HG03432 (cell line): ENCODE results near the gene MARS1.

Source experiments
- ATAC-seq: cut with Tn5 transposase; IDR thresholded peaks from one replicate; pipeline ENCODE4 v1.9.1; 2021; ENCODE audit warnings: mild to moderate bottlenecking, moderate library complexity; ENCODE audit not compliant: unreplicated experiment

MARS1 gene

DNA sequence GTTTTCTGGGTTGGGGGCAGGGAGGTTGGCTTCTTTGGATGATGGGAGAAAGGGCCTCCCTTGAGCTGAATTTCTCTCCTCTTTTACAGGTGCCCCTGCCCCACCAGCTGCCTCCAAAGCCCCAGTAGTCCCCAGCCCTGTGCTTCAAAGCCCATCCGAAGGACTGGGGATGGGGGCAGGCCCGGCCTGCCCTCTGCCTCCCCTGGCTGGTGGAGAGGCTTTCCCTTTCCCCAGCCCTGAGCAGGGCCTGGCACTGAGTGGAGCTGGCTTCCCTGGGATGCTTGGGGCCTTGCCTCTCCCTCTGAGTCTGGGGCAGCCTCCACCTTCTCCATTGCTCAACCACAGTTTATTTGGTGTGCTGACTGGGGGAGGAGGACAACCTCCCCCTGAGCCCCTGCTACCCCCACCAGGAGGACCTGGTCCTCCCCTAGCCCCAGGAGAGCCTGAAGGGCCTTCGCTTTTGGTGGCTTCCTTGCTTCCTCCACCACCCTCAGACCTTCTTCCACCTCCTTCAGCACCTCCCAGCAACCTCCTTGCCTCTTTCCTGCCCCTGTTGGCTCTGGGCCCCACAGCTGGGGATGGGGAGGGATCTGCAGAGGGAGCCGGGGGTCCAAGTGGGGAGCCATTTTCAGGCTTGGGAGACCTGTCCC, 38.7 kb downstream of the MARS1 start:
- ATAC-seq = no peak

GRCh38 chr12:57527184-57527583, 39.3 kb downstream of the MARS1 start:
- ATAC-seq = no peak

DNA sequence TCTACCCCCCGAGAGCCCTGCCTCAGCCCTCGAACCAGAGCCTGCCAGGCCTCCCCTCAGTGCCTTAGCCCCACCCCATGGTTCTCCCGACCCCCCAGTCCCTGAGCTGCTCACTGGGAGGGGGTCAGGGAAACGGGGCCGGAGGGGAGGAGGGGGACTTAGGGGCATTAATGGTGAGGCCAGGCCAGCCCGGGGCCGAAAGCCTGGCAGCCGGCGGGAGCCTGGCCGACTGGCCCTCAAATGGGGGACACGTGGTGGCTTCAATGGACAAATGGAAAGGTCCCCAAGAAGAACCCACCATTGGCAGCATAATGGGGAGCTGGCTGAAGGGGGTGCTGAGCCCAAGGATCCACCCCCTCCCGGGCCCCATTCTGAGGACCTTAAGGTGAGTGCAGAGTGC, 40.3 kb downstream of the MARS1 start:
- ATAC-seq = no peak

- ATAC-seq = no peak
Observed at GRCh38 chr12:57528831-57529555, 41.1 kb downstream of the MARS1 start.

- no peak for ATAC-seq
Observed at GRCh38 chr12:57529831-57530230, 42.0 kb downstream of the MARS1 start.

DNA sequence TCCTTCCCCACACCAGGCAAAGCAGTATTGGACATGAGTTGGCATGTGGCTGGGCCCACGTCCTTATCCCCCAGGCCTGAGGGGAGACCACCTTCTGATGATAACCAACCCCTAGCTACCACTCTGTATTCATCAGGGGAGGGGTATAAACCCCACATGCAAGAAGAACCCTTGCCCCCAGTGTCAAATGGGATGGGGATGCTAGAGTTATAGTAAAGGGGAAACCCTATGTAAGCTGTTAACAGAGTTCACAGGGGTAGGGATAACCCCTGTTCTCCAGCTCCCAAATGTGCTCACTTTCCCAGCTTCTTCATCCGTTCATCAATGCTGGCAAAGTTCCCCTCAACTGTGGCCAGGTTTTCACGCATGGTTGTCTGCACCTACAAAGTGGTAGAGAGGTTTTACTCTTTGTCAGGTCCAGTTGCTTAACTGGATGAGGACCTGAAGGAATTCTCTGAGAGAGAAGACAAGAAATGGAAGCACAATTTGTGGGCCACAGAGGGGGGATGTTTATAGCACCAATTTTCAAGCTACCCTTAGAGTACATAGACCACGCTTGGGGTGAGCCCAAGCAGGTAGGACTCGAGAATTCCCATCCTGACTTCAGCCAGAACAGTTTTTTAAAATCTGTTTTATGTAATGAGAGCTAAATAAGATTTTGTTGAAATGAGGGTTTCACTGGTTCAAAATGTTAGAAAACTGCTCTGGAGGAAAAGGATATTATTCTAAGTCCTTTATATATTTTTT, 42.7 kb downstream of the MARS1 start:
- ATAC-seq = no peak

- ATAC-seq = no peak
Observed at GRCh38 chr12:57531836-57532235, 44.0 kb downstream of the MARS1 start.

DNA sequence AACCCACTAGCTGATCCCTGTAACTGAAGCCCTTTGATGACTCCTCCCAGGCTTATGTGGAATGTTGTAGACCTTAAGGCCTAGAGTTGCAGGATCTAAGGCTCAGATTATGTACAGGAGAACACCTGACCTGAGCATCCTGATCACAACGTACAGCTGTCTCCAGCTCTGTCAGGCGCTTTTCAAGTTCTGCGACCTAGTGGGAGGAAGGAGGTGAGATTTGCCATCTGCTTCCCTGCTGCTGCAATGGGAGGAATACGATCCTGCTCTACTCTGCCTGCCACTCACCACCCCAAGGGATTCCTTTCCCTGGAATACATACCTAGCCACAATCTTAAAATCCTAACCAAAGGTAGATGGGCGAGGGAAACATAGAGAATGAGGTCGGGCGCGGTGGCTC, 45.2 kb downstream of the MARS1 start:
- ATAC-seq = no peak

DNA sequence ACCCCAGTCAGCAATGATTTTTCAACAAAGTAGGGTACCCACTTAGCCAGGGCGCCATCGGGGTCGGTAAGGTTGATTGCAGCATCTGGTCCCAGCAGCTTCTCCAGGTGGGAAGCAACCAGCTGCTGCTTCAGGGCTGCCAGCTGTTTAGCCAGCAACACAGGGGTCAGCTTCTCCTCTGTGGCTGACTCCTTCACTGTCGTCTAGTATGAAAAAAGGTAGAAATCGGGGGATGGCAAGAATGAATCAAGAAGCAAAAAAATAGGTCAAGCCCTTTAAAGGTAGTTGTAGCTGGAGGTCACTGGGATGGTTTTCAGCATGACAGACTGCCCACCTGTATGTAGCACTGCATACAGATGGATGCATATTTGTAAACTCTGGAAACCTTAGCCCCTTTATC, 46.4 kb downstream of the MARS1 start:
- ATAC-seq = no peak

DNA sequence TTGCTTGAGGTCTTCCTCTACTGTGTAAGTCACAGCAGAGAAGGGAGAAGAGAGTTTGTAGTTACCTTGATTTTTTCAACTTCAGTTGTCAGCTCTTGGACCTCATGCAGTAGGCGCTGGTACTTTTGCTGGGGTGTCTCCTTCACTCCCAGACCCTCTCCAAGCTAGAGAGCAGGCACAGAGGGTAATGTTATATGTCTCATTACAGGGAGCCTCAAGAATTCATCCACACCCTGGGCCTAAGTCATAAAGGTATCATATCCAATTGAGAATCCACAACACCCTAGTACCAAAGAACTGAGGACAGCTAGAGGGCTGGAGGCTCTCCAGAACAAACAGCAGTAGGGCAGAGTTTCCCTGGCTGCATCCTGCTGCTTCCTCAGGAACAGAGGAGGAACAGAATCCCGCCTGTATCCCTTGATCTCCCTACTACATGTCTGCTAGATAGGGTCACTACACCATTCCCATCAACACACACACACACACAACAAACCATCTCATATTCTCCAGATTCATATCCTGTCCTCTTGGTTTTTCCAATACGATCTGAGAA, 47.2 kb downstream of the MARS1 start:
- ATAC-seq = no peak

DNA sequence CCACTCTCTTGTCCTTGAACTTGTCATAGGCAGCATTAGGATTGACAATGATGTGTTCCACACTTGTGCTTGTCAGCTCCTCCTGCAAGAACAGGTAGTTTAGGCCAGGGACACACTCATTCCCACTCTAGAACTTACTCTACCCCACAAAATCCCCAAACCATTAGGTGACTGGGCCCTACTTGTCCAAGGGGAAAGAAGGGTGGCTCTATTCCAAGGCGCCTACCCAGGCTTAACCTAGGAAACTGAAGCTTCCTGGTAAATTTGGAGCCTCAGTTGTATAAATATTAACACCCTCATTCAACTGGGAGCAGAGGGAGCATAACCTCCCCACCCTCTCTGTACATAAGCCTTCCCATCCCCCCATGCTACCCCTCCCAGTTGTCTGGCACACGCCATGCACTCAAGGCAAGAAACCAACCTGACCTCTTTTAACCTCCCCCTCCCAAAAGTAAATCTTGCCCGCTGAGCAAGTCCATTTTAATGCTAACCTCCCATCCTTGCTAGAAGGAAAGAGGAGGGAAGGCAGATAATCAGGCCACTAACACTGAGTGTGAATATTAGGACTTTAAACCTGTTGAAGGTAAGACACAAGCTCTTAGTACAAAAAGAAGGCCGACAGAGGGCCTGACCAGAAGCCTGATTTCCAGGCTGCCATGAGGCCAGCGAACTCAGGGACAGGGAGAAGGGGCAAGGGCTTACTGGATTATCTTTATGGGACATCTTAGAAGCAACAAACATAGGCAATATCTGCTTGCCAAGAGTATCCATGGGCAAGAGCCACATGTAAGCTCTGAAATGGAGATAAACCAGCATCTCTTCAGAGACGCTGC, 48.1 kb downstream of the MARS1 start:
- no peak for ATAC-seq

DNA sequence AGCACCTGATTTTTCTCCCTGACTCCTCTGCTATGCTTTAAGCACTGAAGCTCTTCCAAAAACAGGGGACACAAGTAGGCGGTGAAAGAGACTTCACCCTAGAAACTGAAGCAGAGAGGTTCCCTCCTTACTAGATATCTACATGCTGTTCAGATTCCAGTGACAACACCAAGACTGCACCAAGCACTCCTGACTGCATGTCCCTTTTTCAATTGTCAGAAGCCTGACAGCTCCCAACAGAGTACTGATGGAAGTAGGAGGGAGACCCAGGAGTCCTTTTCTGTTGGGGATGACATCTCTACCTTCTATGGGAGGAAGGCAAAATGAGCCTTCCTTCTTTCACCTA, 48.7 kb downstream of the MARS1 start:
- no peak for ATAC-seq

DNA sequence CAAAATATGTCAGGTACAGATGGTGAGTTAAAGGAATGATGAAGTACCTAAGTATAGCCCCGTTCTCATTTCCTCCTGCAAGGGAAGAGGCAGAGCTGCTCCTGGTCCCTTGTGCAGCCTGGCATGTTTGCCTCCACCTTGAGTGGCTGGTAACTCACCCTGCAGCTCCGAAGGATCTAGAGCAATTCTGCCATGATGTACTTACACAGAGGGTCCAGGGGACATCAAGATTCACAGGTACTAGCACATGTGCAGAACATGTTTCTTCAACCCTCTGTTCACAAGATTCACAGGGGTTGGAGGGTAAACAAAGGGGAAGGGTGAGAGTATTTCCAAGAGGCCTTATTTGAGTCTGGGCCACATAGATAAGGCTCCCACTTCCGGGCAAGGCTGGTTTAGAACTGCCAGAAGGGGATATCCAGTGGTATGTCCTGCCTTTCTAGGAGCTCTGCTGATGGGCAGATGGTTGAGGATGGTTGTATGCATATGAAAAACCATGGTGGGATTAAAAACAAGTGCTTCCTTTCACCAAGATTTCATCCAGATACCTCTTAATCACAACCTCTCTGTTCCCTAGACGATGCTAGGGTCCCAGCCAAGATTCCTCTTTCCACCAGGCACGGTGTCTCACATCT, 51.4 kb downstream of the MARS1 start:
- ATAC-seq = no peak

DNA sequence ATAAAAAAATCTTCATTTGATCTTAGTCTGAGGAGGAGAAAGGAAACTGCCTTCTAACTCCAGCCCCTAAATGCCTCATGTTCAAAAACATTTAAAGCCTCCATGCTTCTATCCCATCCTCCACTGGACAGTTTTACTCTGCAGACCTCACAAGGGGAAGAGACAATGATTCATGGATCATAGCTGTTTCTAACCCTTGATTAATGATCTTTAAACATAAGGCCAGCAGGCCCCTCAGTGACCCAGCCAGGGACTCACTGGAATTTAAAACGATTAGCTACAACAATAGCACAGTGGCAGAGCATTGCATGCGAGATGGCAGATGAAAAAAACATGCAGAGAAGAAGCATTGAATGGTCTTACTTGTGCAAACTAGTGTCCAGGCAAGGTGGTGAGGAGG, 53.1 kb downstream of the MARS1 start:
- ATAC-seq = no peak

DNA sequence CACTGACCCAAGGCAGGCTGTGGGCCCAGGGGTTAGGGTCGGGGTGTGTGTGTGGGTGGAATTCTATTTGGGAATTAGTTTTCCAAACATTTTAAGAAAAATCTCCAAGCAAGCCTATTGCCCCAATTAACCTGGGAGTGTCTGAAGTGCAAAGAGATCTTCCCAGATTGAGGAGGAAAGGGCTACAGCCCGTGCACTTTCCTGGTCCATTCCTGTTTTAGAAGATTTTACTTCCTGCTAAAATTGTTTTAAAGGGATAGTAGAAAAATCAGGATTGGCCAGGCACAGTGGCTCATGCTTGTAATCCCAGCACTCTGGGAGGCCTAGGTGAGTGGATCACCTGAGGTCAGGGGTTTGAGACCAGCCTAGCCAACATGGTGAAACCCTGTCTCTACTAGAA, 53.8 kb downstream of the MARS1 start:
- no peak for ATAC-seq

DNA sequence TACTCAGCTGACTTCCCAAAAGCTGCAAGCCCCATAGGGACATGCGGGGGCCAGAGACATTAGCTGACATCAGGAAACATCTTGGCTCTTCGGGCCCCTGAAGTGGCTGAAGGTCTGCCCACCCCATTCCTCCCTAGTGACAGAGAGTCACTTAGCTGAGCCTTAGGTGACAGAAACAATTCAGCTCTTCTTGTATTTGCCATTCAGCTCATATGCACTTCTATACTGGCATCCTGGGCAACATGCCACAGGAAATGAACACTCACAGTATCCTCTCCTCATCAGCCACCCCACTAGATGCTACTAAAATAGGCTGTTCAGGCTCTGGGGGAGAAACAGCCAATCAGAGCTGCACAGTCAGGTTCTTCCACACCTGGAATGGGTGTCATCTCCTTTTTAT, 55.7 kb downstream of the MARS1 start:
- no peak for ATAC-seq

- ATAC-seq = no peak
Observed at GRCh38 chr12:57545809-57546437, 58.1 kb downstream of the MARS1 start.

GRCh38 chr12:57546438-57547287, 58.8 kb downstream of the MARS1 start, which contains the start of gene DCTN2:
Gene DCTN2 (minus strand): TSS chr12:57547192. CDS start chr12:57547063, 129 bp downstream.
- ATAC-seq = peak; percentile 98
